NCI-H82 (cell line): ENCODE data around the gene MARK4.
"Not testable (repeated sequence)": the region's sequence is repeated elsewhere in the genome, so short reads cannot be mapped to it uniquely, and the experiment has no call there.

Experiments
- DNase-seq: peaks from one replicate; lab custom pipeline; 2025; lab: John Stamatoyannopoulos, UW

MARK4 gene

GRCh38 chr19:45243144-45243732, 7.8 kb upstream of the MARK4 start:
- DNase-seq: no peak

GRCh38 chr19:45244133-45244794, 6.8 kb upstream of the MARK4 start:
- no peak for DNase-seq

- no peak for DNase-seq
Observed at GRCh38 chr19:45245334-45245787, 5.7 kb upstream of the MARK4 start, which contains the start of gene EXOC3L2. TSS of gene EXOC3L2 (minus strand) at chr19:45245407. CDS start at chr19:45239045, 6,362 bp downstream.

- DNase-seq: no peak
Observed at GRCh38 chr19:45245826-45246225, 5.2 kb upstream of the MARK4 start.

- no peak for DNase-seq
Observed at GRCh38 chr19:45247136-45247535, 3.9 kb upstream of the MARK4 start.

- no peak for DNase-seq
Observed at GRCh38 chr19:45249261-45250033, 1.6 kb upstream of the MARK4 start.

GRCh38 chr19:45250216-45250831, 747 bp upstream of the MARK4 start:
- DNase-seq: no peak

GRCh38 chr19:45251452-45252354, 632 bp downstream of the MARK4 start:
- DNase-seq: peak; percentile 45

- peak; percentile 56 for DNase-seq
Observed at GRCh38 chr19:45253396-45254027, 2.4 kb downstream of the MARK4 start.

DNA sequence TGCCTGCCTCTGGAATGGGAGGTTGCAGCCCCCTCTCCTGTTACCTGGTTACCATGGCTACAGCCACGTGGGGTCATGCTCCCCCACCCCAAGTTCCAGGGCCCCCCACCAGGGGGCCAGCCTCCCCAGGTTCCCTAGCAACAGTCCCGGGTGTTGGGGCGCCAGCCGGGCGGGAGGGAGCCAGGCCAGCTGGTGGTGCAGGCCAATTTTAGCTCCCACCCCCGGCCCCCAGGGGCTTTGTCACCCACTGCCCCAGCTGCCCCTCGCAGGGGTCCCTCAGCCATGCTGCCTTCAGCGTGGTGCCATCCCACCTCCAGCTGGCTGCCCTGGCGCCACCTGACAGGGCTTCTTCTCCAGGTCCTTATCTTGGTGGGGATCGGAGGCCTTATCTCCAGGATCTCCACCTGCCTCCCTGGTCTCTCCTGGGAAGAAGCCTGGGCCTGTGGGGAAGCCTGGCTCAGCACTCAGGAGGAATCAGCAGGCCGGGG, 3.0 kb downstream of the MARK4 start:
- no peak for DNase-seq

- no peak for DNase-seq
Observed at GRCh38 chr19:45255611-45256157, 4.6 kb downstream of the MARK4 start.

GRCh38 chr19:45256836-45257235, 5.8 kb downstream of the MARK4 start:
- no peak for DNase-seq

GRCh38 chr19:45258862-45259261, 7.8 kb downstream of the MARK4 start:
- DNase-seq: no peak

DNA sequence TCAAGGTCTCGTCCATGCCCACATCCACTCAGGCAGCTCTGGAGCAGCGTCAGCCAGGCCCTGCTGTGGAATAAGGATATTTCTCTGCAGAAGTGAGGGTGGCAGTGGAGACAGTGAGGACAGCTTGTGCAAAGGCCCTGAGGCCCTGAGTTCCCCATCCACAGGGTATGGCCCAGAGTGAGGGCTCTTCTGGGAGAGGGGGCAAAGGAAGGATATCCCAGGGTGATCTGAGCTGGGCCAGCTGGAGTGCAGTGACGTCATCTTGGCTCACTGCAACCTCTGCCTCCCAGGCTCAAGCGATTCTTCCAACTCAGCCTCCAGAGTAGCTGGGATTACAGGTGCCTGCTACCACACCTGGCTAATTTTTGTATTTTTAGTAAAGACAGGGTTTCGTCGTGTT, 11.5 kb downstream of the MARK4 start:
- peak; percentile 55 for DNase-seq

- DNase-seq: no peak
Observed at GRCh38 chr19:45263013-45263412, 11.9 kb downstream of the MARK4 start.

- DNase-seq: no peak
Observed at GRCh38 chr19:45264781-45265317, 13.8 kb downstream of the MARK4 start.

GRCh38 chr19:45265375-45265774, 14.3 kb downstream of the MARK4 start:
- no peak for DNase-seq

- no peak for DNase-seq
Observed at GRCh38 chr19:45267296-45267695, 16.2 kb downstream of the MARK4 start.

DNA sequence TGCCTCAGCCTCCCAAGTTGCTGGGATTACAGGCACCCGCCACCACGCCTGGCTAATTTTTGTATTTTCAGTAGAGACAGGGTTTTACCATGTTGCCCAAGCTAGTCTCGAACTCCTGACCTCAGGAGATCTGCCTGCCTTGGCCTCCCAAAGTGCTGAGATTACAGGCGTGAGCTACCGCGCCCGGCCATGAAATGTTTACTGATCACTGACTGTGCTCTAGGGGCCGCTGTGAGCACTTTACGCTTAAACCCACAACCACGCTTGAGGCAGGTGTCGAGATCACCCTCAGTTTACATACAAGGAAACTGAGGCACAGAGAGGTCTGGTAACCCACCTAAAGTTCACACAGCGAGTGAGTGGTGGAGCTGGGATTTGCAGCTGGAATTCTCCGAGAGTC, 18.9 kb downstream of the MARK4 start:
- not testable (repeated sequence) for DNase-seq

DNA sequence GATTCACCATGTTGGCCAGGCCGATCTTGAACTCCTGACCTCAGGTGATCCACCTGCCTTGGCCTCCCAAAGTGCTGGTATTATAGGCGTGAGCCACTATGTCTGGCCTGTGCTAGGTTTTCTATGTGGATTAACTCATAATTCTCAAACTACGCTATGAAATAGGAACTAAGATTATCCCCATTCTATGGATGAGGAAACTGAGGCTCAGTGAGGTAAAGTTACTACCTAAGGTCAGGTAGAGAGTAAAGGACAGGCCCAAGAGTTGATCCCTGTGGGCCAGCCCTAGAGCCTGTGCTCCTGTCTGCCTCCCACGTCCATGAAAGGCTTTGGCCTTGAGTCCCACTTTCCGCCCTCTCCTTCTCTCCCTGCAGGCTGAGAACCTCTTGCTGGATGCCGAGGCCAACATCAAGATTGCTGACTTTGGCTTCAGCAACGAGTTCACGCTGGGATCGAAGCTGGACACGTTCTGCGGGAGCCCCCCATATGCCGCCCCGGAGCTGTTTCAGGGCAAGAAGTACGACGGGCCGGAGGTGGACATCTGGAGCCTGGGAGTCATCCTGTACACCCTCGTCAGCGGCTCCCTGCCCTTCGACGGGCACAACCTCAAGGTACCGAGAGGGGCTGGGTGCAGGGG, 20.1 kb downstream of the MARK4 start:
- DNase-seq: no peak
